Upper lobe of right lung (tissue), 1 donor: ENCODE data around the gene FHOD3. TPM values are rescaled to one million over a fixed set of nuclear protein-coding genes. Genes with fewer than 3 reads are reported as not detected.

Experiments
- ATAC-seq: fragments of 200-7000 bp; cut with Tn5 transposase; one replicate; pipeline ENCODE4 v1.9.1; 2020; ENCODE audit warnings: mild to moderate bottlenecking, moderate library complexity
- DNase-seq: peaks from one replicate; pipeline ENCODE4 v3.0.0-alpha.2; 2020
- H3K27ac ChIP-seq: fragments of 200-600 bp; one replicate; pipeline ENCODE4 v1.8.0; 2022
- H3K27me3 ChIP-seq: fragments of 200-600 bp; one replicate; pipeline ENCODE4 v1.8.0; 2022; ENCODE audit warnings: mild to moderate bottlenecking
- H3K36me3 ChIP-seq: fragments of 200-600 bp; one replicate; pipeline ENCODE4 v1.8.0; 2022
- H3K4me1 ChIP-seq: fragments of 200-600 bp; one replicate; pipeline ENCODE4 v1.8.0; 2022
- H3K4me3 ChIP-seq: fragments of 200-600 bp; one replicate; pipeline ENCODE4 v1.8.0; 2022; ENCODE audit warnings: mild to moderate bottlenecking
- H3K9me3 ChIP-seq: fragments of 200-600 bp; one replicate; pipeline ENCODE4 v1.8.0; 2022
- intact Hi-C: fragments of 100-400 bp; cut with DNase I; formaldehyde crosslinking; loops from one replicate; pipeline ENCODE4 v1.11.0; 2022
- total RNA-seq: library from RNA; stranded (reverse); fragmentation: NEBNext Ultra II Directional; extraction: Animal tissue kit (Norgen Biotek cat#: 25700); gene quantifications from one replicate; pipeline ENCODE4 v1.2.1, GENCODE V29; 2021
- TF ChIP-seq, protein P1 (sequence below): fragments of 200-600 bp; IDR thresholded peaks from one replicate; pipeline ENCODE4 v1.8.0; 2022; ENCODE audit warnings: antibody characterized with exemption
- donor health status: DM: no; HTN: yes; CAD: no; lungs with severe emphysema.

FHOD3 gene
- total RNA-seq, 1 donor from 2014 or later: 1.9 TPM

DNA sequence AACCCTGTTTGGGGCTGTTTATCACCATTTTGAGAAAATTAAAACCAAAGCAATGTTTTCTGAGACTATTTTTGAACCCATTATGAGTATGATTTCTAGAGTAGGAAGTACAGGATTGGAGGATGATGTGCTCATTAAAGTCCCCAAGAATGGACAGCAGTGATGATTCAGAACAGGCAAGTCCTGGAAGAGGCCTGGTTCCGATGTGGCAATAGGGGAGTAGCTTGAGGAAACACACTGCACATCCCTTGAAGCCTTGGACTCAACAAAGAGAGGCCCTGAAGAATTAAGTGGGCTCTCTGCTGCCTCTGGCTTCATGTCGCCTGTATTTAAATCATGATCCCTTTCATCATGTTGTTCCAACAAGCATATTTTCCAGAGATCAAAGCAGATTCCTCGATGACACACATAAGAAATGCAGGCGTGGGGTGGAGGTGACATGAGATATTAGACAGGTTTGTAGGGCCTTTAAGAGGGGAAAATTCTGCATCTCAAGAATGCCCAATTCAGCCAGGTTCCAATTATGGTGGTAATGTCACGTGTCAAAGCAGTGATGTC, 242.2 kb downstream of the FHOD3 start:
- Histone ChIP-seq H3K27me3 (no peaks in the 10 kb centered on the region), H3K27ac (no peak overlapping the region), H3K4me1 (no peaks in the 10 kb centered on the region), H3K4me3 (no peak overlapping the region), H3K36me3 (no peaks in the 10 kb centered on the region), H3K9me3 (no peaks in the 10 kb centered on the region)
- intact Hi-C loops: no loop called here
- ATAC-seq (no peak), DNase-seq (no peak)
- TF ChIP-seq, protein P1, sequence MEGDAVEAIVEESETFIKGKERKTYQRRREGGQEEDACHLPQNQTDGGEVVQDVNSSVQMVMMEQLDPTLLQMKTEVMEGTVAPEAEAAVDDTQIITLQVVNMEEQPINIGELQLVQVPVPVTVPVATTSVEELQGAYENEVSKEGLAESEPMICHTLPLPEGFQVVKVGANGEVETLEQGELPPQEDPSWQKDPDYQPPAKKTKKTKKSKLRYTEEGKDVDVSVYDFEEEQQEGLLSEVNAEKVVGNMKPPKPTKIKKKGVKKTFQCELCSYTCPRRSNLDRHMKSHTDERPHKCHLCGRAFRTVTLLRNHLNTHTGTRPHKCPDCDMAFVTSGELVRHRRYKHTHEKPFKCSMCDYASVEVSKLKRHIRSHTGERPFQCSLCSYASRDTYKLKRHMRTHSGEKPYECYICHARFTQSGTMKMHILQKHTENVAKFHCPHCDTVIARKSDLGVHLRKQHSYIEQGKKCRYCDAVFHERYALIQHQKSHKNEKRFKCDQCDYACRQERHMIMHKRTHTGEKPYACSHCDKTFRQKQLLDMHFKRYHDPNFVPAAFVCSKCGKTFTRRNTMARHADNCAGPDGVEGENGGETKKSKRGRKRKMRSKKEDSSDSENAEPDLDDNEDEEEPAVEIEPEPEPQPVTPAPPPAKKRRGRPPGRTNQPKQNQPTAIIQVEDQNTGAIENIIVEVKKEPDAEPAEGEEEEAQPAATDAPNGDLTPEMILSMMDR: no peak

DNA sequence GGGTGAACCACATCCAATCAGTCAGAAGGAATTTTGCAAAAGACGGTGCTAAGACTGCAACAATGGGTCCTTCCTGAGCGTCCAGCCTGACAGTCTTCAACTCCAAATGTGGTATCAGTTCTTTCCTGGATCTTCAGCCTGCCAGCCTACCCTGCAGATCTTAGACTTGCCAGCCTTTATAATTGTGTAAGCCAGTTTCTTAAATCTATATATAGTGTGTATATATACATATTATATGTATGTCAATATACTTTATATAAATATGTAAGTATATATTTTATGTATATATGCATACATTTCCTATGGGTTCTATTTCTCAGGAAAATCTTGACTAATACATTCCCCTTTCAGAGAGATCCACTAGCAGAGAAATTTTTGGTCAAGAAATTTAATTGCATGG, 245.5 kb downstream of the FHOD3 start:
- intact Hi-C loops: no loop called here
- H3K36me3 ChIP-seq: no peaks in the 10 kb centered on the region
- no peak for ATAC-seq
- H3K9me3 ChIP-seq: no peaks in the 10 kb centered on the region
- no peaks in the 10 kb centered on the region for H3K27me3 ChIP-seq
- TF ChIP-seq, protein P1: no peak
- DNase-seq: no peak
- no peak overlapping the region for H3K27ac ChIP-seq
- H3K4me1 ChIP-seq: no peaks in the 10 kb centered on the region
- H3K4me3 ChIP-seq: no peak overlapping the region

DNA sequence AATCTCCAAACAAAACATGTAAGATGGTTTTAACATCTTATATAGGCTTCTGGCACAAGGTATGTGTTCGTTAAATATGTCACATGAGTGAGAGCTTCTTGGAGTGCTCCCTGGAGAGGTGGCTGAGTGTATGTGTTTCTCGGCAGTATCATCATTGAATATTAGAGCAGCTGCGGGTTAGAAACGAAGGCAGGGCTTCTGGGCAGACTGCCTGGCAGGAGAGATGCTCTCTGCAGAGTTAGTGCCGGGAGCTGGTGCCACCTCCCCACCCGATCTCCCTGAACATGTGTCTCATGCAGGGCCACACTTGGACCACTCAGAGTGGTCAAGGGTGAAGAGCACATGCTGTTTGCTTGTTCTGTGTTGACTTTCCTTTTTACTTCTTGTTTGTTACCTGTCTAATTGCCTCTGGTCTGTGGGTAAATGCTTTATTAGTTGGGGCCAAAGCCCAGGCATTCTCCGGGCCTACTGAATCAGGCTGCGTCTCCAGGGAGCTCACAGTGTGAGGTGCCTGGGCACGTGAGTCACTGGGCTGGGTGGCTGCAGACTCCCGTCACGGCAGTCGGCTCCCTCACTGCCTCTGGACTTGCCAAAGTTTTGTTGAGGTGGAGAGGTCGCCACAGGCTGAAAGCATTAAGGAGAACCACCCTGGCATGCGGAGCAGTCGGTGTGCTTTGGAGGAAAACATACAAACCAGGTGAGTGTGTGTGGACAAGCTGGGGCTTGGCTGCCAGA, 246.6 kb downstream of the FHOD3 start:
- Histone ChIP-seq H3K4me1 (no peaks in the 10 kb centered on the region), H3K36me3 (no peaks in the 10 kb centered on the region), H3K27ac (no peak overlapping the region), H3K27me3 (no peaks in the 10 kb centered on the region), H3K9me3 (peaks cover 4% of the 10 kb centered on the region), H3K4me3 (no peak overlapping the region)
- ATAC-seq (peak; percentile 39), DNase-seq (no peak)
- TF ChIP-seq, protein P1: no peak
- intact Hi-C loops: no loop called here

DNA sequence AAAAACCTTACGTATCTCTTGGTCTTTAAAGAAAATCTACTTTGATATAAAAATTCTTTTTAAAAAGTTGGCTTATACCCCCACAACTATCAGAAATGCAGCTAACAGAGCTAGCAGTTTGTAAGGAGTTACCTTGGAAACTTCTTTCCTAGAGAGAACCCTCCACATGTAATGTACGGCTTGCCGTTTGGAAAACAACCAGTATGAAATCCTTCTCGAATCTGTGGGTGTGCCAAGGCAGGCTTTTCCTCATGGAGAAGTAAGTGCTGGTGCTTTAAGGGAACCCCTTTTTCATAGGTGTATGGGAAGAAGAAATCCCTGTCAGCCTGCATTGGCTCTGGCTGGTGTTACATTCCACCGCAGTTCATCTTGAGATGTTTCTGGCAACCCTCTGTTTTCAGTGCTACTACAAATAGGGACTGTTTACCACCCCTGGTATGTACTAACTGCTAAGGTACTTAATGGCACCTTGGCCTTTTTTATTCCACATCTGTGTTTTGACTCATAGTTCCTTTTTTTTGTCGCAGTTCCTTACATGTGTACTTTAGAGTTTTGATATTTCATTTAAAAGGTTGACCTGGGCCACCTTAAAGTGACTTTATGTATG, 248.4 kb downstream of the FHOD3 start:
- intact Hi-C loops: no loop called here
- peak; percentile 62 for ATAC-seq
- TF ChIP-seq, protein P1: no peak

DNA sequence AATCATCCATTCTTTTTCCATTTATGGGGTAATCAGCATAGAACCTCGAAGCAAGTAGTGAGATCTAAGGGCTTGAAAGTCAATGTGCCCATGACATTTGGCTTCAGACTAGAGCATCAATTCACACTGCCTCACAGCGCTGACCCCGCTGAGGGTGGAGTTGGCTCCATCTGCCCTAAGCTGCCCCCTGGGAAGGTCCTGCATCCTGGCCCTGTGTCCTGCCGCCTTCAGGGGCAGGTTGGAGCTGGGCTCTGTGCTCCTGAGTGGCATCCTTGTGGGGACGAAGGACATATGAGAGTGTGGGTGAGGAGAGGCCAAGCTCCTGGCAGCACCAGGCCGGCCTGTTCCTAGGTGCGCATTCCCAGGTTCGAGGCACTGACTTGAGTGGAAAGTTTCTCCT, 249.4 kb downstream of the FHOD3 start:
- TF ChIP-seq, protein P1: no peak
- H3K36me3 ChIP-seq: no peaks in the 10 kb centered on the region
- H3K27ac ChIP-seq: no peak overlapping the region
- no peaks in the 10 kb centered on the region for H3K27me3 ChIP-seq
- intact Hi-C loops: no loop called here
- no peak for DNase-seq
- no peak for ATAC-seq
- no peak overlapping the region for H3K4me3 ChIP-seq
- H3K4me1 ChIP-seq: no peaks in the 10 kb centered on the region
- peaks cover 5% of the 10 kb centered on the region for H3K9me3 ChIP-seq

More for the DNA sequence above, 248.4 kb downstream of the FHOD3 start:
- Histone ChIP-seq H3K4me1 (no peaks in the 10 kb centered on the region), H3K27ac (no peak overlapping the region), H3K9me3 (peaks cover 5% of the 10 kb centered on the region), H3K4me3 (no peak overlapping the region), H3K27me3 (no peaks in the 10 kb centered on the region), H3K36me3 (no peaks in the 10 kb centered on the region)
- DNase-seq: no peak
